BJ (cell line): ENCODE measurements around the gene HSD11B1. TPM values are rescaled to one million over a fixed set of nuclear protein-coding genes. Genes with fewer than 3 reads are reported as not detected.

Source experiments
- CTCF ChIA-PET: fragments of 350-600 bp; formaldehyde crosslinking; extraction: SDS; loops from one replicate; lab custom pipeline; 2021; ENCODE audit warnings: antibody characterized with exemption, inconsistent platforms; lab: Yijun Ruan, JAX
- POLR2A ChIA-PET: fragments of 300-600 bp; sonication (Branson Sonifier 250); formaldehyde crosslinking; extraction: SDS; loops from one replicate; lab custom pipeline; 2021; ENCODE audit warnings: antibody characterized with exemption; lab: Charles Lee
- DNase-seq: peaks from one replicate; pipeline ENCODE4 v3.0.0-alpha.2; 2011; ENCODE audit warnings: low read depth
- H3K27me3 ChIP-seq: 2 replicates; pipeline ENCODE4 v1.6.0; 2011; ENCODE audit warnings: low read length; ENCODE audit not compliant: control insufficient read depth, insufficient read depth
- H3K36me3 ChIP-seq: 2 replicates; pipeline ENCODE4 v1.5.1; 2011; ENCODE audit warnings: low read length; ENCODE audit not compliant: control insufficient read depth, insufficient read depth
- H3K4me3 ChIP-seq: 2 replicates; pipeline ENCODE4 v1.5.1; 2011; ENCODE audit warnings: low read depth, mild to moderate bottlenecking, control low read depth, low read length
- CTCF ChIP-seq: IDR thresholded peaks from 2 replicates; pipeline ENCODE4 v1.5.1; 2011; ENCODE audit warnings: low read depth, mild to moderate bottlenecking, control low read depth, inconsistent platforms, low read length, moderate library complexity; ENCODE audit not compliant: insufficient read depth
- polyA plus RNA-seq: library from polyadenylated mRNA; depleted of rRNA; stranded (reverse); fragments of >200 nt; gene quantifications from 2 replicates; pipeline ENCODE4 v1.2.3, GENCODE V29; 2011

HSD11B1 gene
- polyA plus RNA-seq, 1 experiment = 0.15 TPM

GRCh38 chr1:209732725-209733124 is 28.1 kb downstream of the HSD11B1 start:
- Histone ChIP-seq H3K27me3 (no peaks in the 10 kb centered on the region), H3K4me3 (no peak overlapping the region), H3K36me3 (no peaks in the 10 kb centered on the region)
- no peak for TF ChIP-seq CTCF
- CTCF ChIA-PET = no interaction called here
- no peak for DNase-seq
- POLR2A ChIA-PET = no interaction called here

- Histone ChIP-seq H3K4me3 (no peak overlapping the region), H3K36me3 (no peaks in the 10 kb centered on the region), H3K27me3 (no peaks in the 10 kb centered on the region)
- TF ChIP-seq CTCF = no peak
- ChIA-PET POLR2A (no interaction called here), CTCF (interaction anchor here (1.0 to 1.3 kb wide), 3 partner anchors 14 to 165 kb away, joined by 3 to 4 read pairs (median 3); no protein-coding TSS in a partner anchor)
- no peak for DNase-seq
Observed at GRCh38 chr1:209733409-209734192, 29.0 kb downstream of the HSD11B1 start.

GRCh38 chr1:209736490-209737117 is 32.0 kb downstream of the HSD11B1 start:
- no peaks in the 10 kb centered on the region for H3K36me3 ChIP-seq
- no peak for TF ChIP-seq CTCF
- no peaks in the 10 kb centered on the region for H3K27me3 ChIP-seq
- H3K4me3 ChIP-seq = no peak overlapping the region
- no peak for DNase-seq
- POLR2A ChIA-PET = no interaction called here
- CTCF ChIA-PET = interaction anchor here (1.4 kb wide), 2 partner anchors 11 kb away, joined by 5 to 6 read pairs; no protein-coding TSS in a partner anchor

GRCh38 chr1:209737118-209737505 is 32.5 kb downstream of the HSD11B1 start:
- ChIA-PET POLR2A (no interaction called here), CTCF (interaction anchor here (0.6 to 1.4 kb wide), 4 partner anchors 9 to 95 kb away, joined by 3 to 6 read pairs (median 3); no protein-coding TSS in a partner anchor)
- Histone ChIP-seq H3K36me3 (no peaks in the 10 kb centered on the region), H3K27me3 (no peaks in the 10 kb centered on the region), H3K4me3 (no peak overlapping the region)
- DNase-seq = no peak
- TF ChIP-seq CTCF = no peak

- Histone ChIP-seq H3K27me3 (no peaks in the 10 kb centered on the region), H3K36me3 (no peaks in the 10 kb centered on the region), H3K4me3 (no peak overlapping the region)
- DNase-seq = no peak
- no peak for TF ChIP-seq CTCF
- POLR2A ChIA-PET = no interaction called here
- CTCF ChIA-PET = interaction anchor here (0.9 to 1.4 kb wide), 2 partner anchors 10 to 13 kb away, joined by 3 to 6 read pairs; no protein-coding TSS in a partner anchor
Observed at GRCh38 chr1:209738270-209738669, 33.6 kb downstream of the HSD11B1 start.
